A673 (cell line): ENCODE data around the gene OGFOD1. TPM values are rescaled to one million over a fixed set of nuclear protein-coding genes. Genes with fewer than 3 reads are reported as not detected.

ENCODE experiments used
- Bru-seq: library from RNA; stranded (reverse); fragments of 400-500 nt; gene quantifications from one replicate; lab custom pipeline; 2021; lab: Mats Ljungman, UMichigan
- BruChase-seq, 2 experiments: library from RNA; stranded (reverse); fragments of 400-500 nt; gene quantifications; one replicate each; lab custom pipeline; 2021; lab: Mats Ljungman, UMichigan
- BruUV-seq: library from RNA; stranded (reverse); fragments of 400-500 nt; replicated peaks from 2 replicates; lab custom pipeline; 2021; lab: Mats Ljungman, UMichigan
- CTCF ChIA-PET: fragments of 300-600 bp; sonication (Branson Sonifier 250); formaldehyde crosslinking; loops from one replicate; lab custom pipeline; 2022; ENCODE audit warnings: antibody characterized with exemption; lab: Charles Lee
- POLR2A ChIA-PET: fragments of 300-600 bp; sonication (Branson Sonifier 250); formaldehyde crosslinking; loops from one replicate; lab custom pipeline; 2022; ENCODE audit warnings: antibody characterized with exemption; ENCODE audit not compliant: low non-redundant PET; lab: Charles Lee
- DNase-seq: peaks from one replicate; pipeline ENCODE4 v3.0.0-alpha.2; 2015; ENCODE audit warnings: low spot score
- H3K27ac ChIP-seq: fragments of 200-600 bp; sonication (generic); 2 replicates; pipeline ENCODE4 v1.5.1; 2016; ENCODE audit warnings: mixed run types, low read depth, mild to moderate bottlenecking, mixed read lengths, antibody characterized with exemption, low read length; ENCODE audit not compliant: poor library complexity, severe bottlenecking
- H3K27me3 ChIP-seq: fragments of 200-600 bp; sonication (generic); replicated peaks from 2 replicates; pipeline ENCODE4 v1.6.1; 2017; ENCODE audit warnings: mixed run types, low read depth, mild to moderate bottlenecking, mixed read lengths, antibody characterized with exemption, low read length; ENCODE audit not compliant: insufficient read depth, poor library complexity
- H3K36me3 ChIP-seq: fragments of 200-600 bp; sonication (generic); 2 replicates; pipeline ENCODE4 v1.6.1; 2016; ENCODE audit warnings: mixed run types, mild to moderate bottlenecking, mixed read lengths, antibody characterized with exemption, low read length; ENCODE audit not compliant: insufficient read depth, poor library complexity, severe bottlenecking
- H3K4me1 ChIP-seq: fragments of 200-600 bp; sonication (generic); 2 replicates; pipeline ENCODE4 v1.6.1; 2017; ENCODE audit warnings: mixed run types, mild to moderate bottlenecking, mixed read lengths, antibody characterized with exemption, low read length; ENCODE audit not compliant: insufficient read depth, poor library complexity, severe bottlenecking
- H3K4me3 ChIP-seq: fragments of 200-600 bp; sonication (generic); 2 replicates; pipeline ENCODE4 v1.5.1; 2016; ENCODE audit warnings: low read depth, mixed run types, mild to moderate bottlenecking, mixed read lengths, low read length; ENCODE audit not compliant: poor library complexity, severe bottlenecking
- H3K9me3 ChIP-seq: fragments of 200-600 bp; sonication (generic); 2 replicates; pipeline ENCODE4 v1.6.1; 2016; ENCODE audit warnings: mixed run types, low read depth, mild to moderate bottlenecking, mixed read lengths, antibody characterized with exemption, low read length; ENCODE audit not compliant: poor library complexity, severe bottlenecking
- EZH2 ChIP-seq: fragments of 200-600 bp; sonication (generic); IDR thresholded peaks from 2 replicates; pipeline ENCODE4 v1.6.1; 2017; ENCODE audit warnings: borderline replicate concordance, low read depth, mild to moderate bottlenecking, mixed read lengths, antibody characterized with exemption, low read length; ENCODE audit not compliant: poor library complexity, severe bottlenecking
- intact Hi-C: fragments of 100-400 bp; cut with micrococcal nuclease; formaldehyde crosslinking; loops from one replicate; pipeline ENCODE4 v1.10.0; 2022; ENCODE audit not compliant: unreplicated experiment
- long read RNA-seq: library from polyadenylated mRNA; stranded (forward); transcript quantifications from one replicate; pipeline ENCODE4 v2.0.0, GENCODE V29; 2022
- total RNA-seq: library from RNA; stranded (reverse); gene quantifications from 2 replicates; pipeline ENCODE4 v1.2.3, GENCODE V29; 2021
- TF ChIP-seq, protein P1 (sequence below): fragments of 300-800, 200-600 bp; sonication (generic); conservative IDR thresholded peaks from 2 replicates; pipeline ENCODE4 v1.5.1; 2017; ENCODE audit warnings: low read depth, mild to moderate bottlenecking, antibody characterized with exemption, low read length, moderate library complexity, mixed read lengths

OGFOD1 gene
- 68.4 and 78.1 TPM in 2 replicates for total RNA-seq
- percentile 85 among the genes with signal in this experiment for Bru-seq, nascent RNA
- percentile 87 among the genes with signal in this experiment for BruChase-seq, experiment 1, labeled RNA remaining after a 2-hour chase
- BruChase-seq, experiment 2, labeled RNA remaining after a 6-hour chase: percentile 89 among the genes with signal in this experiment
- long read RNA-seq, full-length matches to known transcripts: 159 of 199 reads
- long read RNA-seq, partial matches to known transcripts: 28 of 199 reads
- long read RNA-seq, other reads (novel, unspliced or antisense): 12 of 199 reads

DNA sequence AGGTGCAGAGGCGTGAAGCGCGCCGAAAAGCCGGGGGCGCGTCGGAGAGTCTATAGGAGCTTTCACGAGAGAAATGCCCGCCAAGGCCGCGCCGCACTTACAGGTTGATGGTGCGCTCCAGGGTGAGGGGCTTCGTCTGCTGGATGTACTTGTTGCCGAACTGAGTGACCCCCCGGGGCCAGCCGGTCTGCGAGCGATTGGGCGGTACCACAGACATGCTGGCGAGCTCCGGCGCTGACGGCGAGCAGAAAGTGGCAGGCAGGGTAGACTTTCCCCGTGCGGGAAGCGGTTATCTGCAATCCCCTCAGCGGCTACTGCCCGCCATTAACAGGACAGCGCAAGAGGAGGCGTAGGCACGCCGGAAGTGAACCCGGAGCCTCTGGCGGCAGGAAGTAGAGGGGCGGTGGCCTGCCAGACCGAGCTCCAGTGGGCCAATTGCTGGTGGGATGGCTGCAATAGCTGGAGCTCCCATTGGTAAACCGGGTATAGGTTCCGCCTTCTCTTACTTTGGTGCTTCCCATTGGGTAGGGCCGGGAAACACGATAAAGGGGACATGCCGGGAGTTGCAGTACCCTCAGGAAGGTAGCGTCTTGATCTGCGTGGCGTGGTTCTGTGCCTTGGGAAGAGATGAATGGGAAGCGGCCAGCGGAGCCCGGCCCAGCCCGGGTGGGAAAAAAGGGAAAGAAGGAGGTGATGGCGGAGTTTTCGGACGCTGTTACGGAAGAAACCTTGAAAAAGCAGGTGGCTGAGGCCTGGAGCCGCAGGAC lies at the start of gene OGFOD1, which contains the start of gene NUDT21:
Gene OGFOD1, plus strand, starts transcription at position 569 of the 767 bp plus-strand sequence. Its CDS starts 59 bp downstream, at position 628.
Gene NUDT21, minus strand, starts transcription at position 347 of the 767 bp plus-strand sequence. Its CDS starts 130 bp downstream, at position 217.
- intact Hi-C loops: no loop called here
- ChIA-PET CTCF (no interaction called here), POLR2A (interaction anchor here (0.6 kb wide), 2 partner anchors 304 to 779 kb away, joined by 3 to 12 read pairs; no protein-coding TSS in a partner anchor)
- Histone ChIP-seq H3K27ac (peak within 1 kb of the TSS; percentile 90), H3K27me3 (no peaks in the 10 kb centered on the region), H3K36me3 (peaks cover 40% of the 10 kb centered on the region), H3K4me3 (peak within 1 kb of the TSS; percentile 81), H3K9me3 (no peaks in the 10 kb centered on the region), H3K4me1 (peaks cover 38% of the 10 kb centered on the region)
- DNase-seq: peak; percentile 99
- TF ChIP-seq EZH2: no peak
- TF ChIP-seq, protein P1, sequence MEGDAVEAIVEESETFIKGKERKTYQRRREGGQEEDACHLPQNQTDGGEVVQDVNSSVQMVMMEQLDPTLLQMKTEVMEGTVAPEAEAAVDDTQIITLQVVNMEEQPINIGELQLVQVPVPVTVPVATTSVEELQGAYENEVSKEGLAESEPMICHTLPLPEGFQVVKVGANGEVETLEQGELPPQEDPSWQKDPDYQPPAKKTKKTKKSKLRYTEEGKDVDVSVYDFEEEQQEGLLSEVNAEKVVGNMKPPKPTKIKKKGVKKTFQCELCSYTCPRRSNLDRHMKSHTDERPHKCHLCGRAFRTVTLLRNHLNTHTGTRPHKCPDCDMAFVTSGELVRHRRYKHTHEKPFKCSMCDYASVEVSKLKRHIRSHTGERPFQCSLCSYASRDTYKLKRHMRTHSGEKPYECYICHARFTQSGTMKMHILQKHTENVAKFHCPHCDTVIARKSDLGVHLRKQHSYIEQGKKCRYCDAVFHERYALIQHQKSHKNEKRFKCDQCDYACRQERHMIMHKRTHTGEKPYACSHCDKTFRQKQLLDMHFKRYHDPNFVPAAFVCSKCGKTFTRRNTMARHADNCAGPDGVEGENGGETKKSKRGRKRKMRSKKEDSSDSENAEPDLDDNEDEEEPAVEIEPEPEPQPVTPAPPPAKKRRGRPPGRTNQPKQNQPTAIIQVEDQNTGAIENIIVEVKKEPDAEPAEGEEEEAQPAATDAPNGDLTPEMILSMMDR: no peak
- BruUV-seq: no TSS peak

DNA sequence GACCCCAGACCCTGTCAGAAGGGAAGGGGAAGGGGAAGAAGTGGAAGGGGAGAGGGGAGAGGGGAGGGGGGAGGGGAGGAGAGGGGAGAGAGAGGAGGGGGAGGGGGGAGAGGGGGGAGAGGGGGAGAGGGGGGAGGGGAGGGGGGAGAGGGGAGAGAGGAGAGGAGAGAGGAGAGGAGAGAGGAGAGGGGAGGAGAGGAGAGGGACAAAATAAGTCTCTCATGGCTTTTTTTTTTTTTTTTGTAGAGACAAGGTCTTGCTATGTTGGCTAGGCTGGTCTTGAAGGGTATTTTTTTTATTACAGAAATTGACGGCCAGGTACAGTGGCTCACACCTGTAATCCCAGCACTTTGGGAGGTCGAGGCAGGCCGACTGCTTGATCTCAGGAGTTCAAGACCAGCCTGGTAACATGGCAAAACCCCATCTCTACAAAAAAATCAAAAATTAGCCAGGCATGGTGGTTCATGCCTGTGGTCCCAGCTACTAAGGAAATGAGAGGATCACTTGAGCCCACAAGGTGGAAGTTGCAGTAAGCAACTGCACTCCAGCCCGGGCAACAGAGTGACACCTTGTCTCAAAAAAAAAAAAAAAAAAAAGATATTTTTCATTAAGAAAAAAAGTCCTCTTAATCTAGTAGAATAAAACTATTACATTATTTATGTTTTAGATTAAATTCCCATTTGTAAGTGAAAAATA lies 45.2 kb upstream of the OGFOD1 start:
- ChIA-PET CTCF (no interaction called here), POLR2A (no interaction called here)
- H3K27ac ChIP-seq: no peak overlapping the region
- BruUV-seq: no TSS peak
- intact Hi-C loops: no loop called here
- no peaks in the 10 kb centered on the region for H3K4me1 ChIP-seq
- peaks cover 48% of the 10 kb centered on the region for H3K36me3 ChIP-seq
- H3K27me3 ChIP-seq: no peaks in the 10 kb centered on the region
- H3K9me3 ChIP-seq: no peaks in the 10 kb centered on the region
- no peak for DNase-seq
- TF ChIP-seq, protein P1: no peak
- TF ChIP-seq EZH2: no peak
- no peak overlapping the region for H3K4me3 ChIP-seq

DNA sequence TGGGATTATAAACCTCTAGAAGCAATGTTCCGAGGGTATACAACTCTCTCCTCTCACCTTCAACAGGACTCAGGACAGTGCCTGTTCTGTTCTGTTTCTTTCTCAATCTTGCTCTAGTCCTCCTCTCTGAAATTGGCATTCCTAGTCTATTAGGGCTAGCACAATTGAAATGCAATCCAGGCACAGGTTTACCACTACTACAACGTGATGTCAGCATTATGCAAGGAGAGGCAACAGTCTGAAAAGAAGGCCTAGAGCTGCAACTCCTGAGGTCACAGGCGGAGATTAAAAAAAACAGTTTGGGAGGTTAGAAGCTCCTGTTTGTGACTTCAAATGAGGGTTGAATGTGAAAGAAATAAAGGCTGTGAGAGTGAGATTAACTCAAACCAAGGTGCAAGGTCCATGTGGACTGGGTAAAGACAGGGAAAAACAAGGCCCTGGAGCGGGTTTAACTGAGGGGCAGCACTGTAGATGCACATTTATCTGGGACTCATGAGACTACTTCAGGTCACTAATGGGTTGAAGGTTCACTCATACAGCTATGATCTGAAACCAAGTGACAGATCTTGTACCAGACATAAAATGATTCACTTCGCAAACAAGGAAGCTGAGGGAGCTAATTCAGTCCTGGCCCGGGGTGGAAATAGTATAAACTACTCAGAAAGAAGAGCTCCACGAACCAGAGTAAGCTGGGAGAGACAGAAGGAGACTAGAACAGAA lies 42.8 kb upstream of the OGFOD1 start:
- H3K27me3 ChIP-seq: no peaks in the 10 kb centered on the region
- H3K27ac ChIP-seq: no peak overlapping the region
- peaks cover 45% of the 10 kb centered on the region for H3K36me3 ChIP-seq
- TF ChIP-seq, protein P1: no peak
- no peak for TF ChIP-seq EZH2
- no peaks in the 10 kb centered on the region for H3K9me3 ChIP-seq
- ChIA-PET POLR2A (no interaction called here), CTCF (no interaction called here)
- intact Hi-C loops: no loop called here
- H3K4me3 ChIP-seq: no peak overlapping the region
- DNase-seq: no peak
- BruUV-seq: no TSS peak
- H3K4me1 ChIP-seq: no peaks in the 10 kb centered on the region
